Right lobe of liver (tissue), 6 donors: Measurements from ENCODE around the gene CHPF. TPM values are rescaled to one million over a fixed set of nuclear protein-coding genes. Genes with fewer than 3 reads are reported as not detected.

Experiments used
- ATAC-seq, 4 donors: fragments of 200-7000 bp; cut with Tn5 transposase; one replicate each; pipeline ENCODE4 v1.9.1; 2020; ENCODE audit warnings: mild to moderate bottlenecking in 4 of 4, moderate library complexity in 4 of 4
- DNase-seq, 3 donors: peaks; one replicate each; pipeline ENCODE4 v3.0.0-alpha.2; 2020
- H3K27ac ChIP-seq, 3 donors: fragments of 200-600 bp; one replicate each; pipeline ENCODE4 v1.8.0; 2022
- H3K27me3 ChIP-seq, 2 donors: fragments of 200-600 bp; one replicate each; pipeline ENCODE4 v1.8.0; 2022
- H3K36me3 ChIP-seq, 4 donors: fragments of 200-600 bp; sonication (generic) in 1 of 4; one replicate each; pipeline versions ENCODE4 v1.5.1 to v1.8.0; 2017 to 2022; ENCODE audit warnings: control low read depth in 1 of 4
- H3K4me1 ChIP-seq, 4 donors: fragments of 200-600 bp; sonication (generic) in 1 of 4; one replicate each; pipeline versions ENCODE4 v1.5.1 to v1.8.0; 2017 to 2022; ENCODE audit warnings: control low read depth in 1 of 4
- H3K4me3 ChIP-seq, 3 donors: fragments of 200-600 bp; one replicate each; pipeline ENCODE4 v1.8.0; 2022
- H3K9me3 ChIP-seq, 4 donors: fragments of 200-600 bp; sonication (generic) in 1 of 4; one replicate each; pipeline versions ENCODE4 v1.5.1 to v1.8.0; 2017 to 2022; ENCODE audit warnings: control low read depth in 1 of 4
- POLR2A ChIP-seq: fragments of 450-650 bp; IDR thresholded peaks from one replicate; pipeline ENCODE4 v1.6.1; 2017; ENCODE audit warnings: antibody characterized with exemption, mild to moderate bottlenecking
- WGBS: methylation state at CpG from one replicate; pipeline ENCODE4 v1.1.6; 2018; ENCODE audit warnings: low coverage, low lambda C conversion rate; ENCODE audit not compliant: insufficient coverage; ENCODE audit errors: missing lambda C conversion rate; 5-methylcytosine and 5-hydroxymethylcytosine counted together
- intact Hi-C, 2 donors: fragments of 100-400 bp; cut with DNase I; formaldehyde crosslinking; loops; one replicate each; pipeline versions ENCODE4 v1.11.2 to v1.14.1; 2022
- microRNA-seq, 2 donors: library from miRNA; unstranded; fragments of <30 nt; microRNA quantifications; one replicate each; pipeline ENCODE4, GENCODE V29; 2019 to 2020
- small RNA-seq, 2 experiments: library from RNA; depleted of rRNA; stranded (forward); fragments of <200 nt; gene quantifications; one replicate each; pipeline ENCODE3, GENCODE V24; 2016
- total RNA-seq, 6 experiments: library from RNA; depleted of rRNA in 2 of 6; stranded (reverse); fragments of >200 nt in 2 of 6; fragmentation: NEBNext Ultra II Directional in 3 of 6; extraction: Animal tissue kit (Norgen Biotek cat#: 25700) in 3 of 6; gene quantifications; one replicate each; pipeline versions ENCODE4 v1.1.0 to v1.2.4, GENCODE V29; 2016 to 2023
- TF ChIP-seq, protein P1 (sequence below), 4 donors: fragments of 200-600 bp in 3 of 4; fragments of 450-650 bp in 1 of 4; IDR thresholded peaks; one replicate each; pipeline versions ENCODE4 v1.5.1 to v1.8.0; 2016 to 2022; ENCODE audit warnings: antibody characterized with exemption in 4 of 4, mild to moderate bottlenecking in 2 of 4
- donor health status: DM: no; HTN: yes; CAD: no.
- donor health status: DM: no; HTN: no; CAD: no.
- donor health status: DM: no; HTN: no; CAD: no.
- donor health status: DM: no; HTN: yes; CAD: no.
- donor health status: DM: no; HTN: yes; CAD: no.

CHPF gene
- total RNA-seq, 6 experiments from 2014 or later: 33.2 to 183 (median 39.6) TPM

DNA sequence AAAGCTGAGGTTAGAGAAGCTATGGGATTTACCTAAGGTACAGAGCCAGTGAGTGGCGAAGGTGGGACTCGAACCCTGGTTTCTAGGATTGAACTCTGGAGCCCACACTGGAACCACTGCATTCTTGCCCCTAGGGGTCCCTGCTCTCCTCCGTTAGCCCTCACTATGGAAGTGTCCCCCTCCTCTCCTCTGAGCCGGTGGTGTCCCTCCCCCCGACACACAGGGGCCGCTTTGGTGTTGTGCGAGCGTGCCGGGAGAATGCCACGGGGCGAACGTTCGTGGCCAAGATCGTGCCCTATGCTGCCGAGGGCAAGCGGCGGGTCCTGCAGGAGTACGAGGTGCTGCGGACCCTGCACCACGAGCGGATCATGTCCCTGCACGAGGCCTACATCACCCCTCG, 53.4 kb downstream of the CHPF start:
- Histone ChIP-seq H3K27me3 (peaks cover 0 to 3% of the 10 kb centered on the region in 2 donors), H3K4me3 (no peak overlapping the region), H3K4me1 (no peaks in the 10 kb centered on the region), H3K36me3 (no peaks in the 10 kb centered on the region), H3K27ac (no peak overlapping the region), H3K9me3 (no peaks in the 10 kb centered on the region)
- TF ChIP-seq POLR2A: no peak
- TF ChIP-seq, protein P1, sequence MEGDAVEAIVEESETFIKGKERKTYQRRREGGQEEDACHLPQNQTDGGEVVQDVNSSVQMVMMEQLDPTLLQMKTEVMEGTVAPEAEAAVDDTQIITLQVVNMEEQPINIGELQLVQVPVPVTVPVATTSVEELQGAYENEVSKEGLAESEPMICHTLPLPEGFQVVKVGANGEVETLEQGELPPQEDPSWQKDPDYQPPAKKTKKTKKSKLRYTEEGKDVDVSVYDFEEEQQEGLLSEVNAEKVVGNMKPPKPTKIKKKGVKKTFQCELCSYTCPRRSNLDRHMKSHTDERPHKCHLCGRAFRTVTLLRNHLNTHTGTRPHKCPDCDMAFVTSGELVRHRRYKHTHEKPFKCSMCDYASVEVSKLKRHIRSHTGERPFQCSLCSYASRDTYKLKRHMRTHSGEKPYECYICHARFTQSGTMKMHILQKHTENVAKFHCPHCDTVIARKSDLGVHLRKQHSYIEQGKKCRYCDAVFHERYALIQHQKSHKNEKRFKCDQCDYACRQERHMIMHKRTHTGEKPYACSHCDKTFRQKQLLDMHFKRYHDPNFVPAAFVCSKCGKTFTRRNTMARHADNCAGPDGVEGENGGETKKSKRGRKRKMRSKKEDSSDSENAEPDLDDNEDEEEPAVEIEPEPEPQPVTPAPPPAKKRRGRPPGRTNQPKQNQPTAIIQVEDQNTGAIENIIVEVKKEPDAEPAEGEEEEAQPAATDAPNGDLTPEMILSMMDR (IDR thresholded peaks at IDR 0.05): no peak
- ATAC-seq: no peak
- DNase-seq: no peak
- no CpG with 5 or more reads among the region's 23 CpGs for WGBS
- intact Hi-C loops: no loop called here

DNA sequence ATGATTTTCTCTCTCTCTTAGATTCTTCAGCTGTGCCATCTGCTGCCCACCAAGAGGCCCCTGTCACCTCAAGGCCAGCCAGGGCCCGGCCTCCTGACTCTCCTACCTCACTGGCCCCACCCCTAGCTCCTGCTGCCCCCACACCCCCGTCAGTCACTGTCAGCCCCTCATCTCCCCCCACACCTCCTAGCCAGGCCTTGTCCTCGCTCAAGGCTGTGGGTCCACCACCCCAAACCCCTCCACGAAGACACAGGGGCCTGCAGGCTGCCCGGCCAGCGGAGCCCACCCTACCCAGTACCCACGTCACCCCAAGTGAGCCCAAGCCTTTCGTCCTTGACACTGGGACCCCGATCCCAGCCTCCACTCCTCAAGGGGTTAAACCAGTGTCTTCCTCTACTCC, 54.3 kb downstream of the CHPF start:
- no peak overlapping the region for H3K27ac ChIP-seq
- 75% methylated on average over 5 of the region's 9 CpGs for WGBS
- intact Hi-C loops: no loop called here

More for the DNA sequence above, 54.3 kb downstream of the CHPF start:
- DNase-seq (no peak), ATAC-seq (no peak)
- TF ChIP-seq, protein P1 (IDR thresholded peaks at IDR 0.05): no peak
- TF ChIP-seq POLR2A: no peak
- H3K4me3 ChIP-seq: no peak overlapping the region
- no peaks in the 10 kb centered on the region for H3K4me1 ChIP-seq
- H3K27me3 ChIP-seq: peaks cover 0 to 10% of the 10 kb centered on the region in 2 donors
- H3K36me3 ChIP-seq: no peaks in the 10 kb centered on the region
- H3K9me3 ChIP-seq: no peaks in the 10 kb centered on the region

Small RNA genes lying within 50 kb of the gene (microRNA-seq; reads per million reads assigned to microRNA genes)
- 0 reads per million in 2 donors for gene MIR3132

Small RNA genes lying within 50 kb of the gene (small RNA-seq; reads per million reads assigned to genes)
- gene MIR3132 (0 reads per million in 2 experiments), gene RN7SKP213 (0 to 0.19 reads per million in 2 experiments)

Other genes with a start within 250 kb of the CHPF start
- gene PTPRN, start 234.4 kb downstream of the CHPF start, total RNA-seq: under 1 TPM in 1 of 6 experiments, not detected in 5; 0.31 TPM
- gene RESP18, start 211.1 kb downstream of the CHPF start, total RNA-seq: not detected
- gene DNPEP, start 155.9 kb downstream of the CHPF start, total RNA-seq: 10 to 100 TPM; 37.1 to 60.2 (median 47.0) TPM
- gene DES, start 125.4 kb downstream of the CHPF start, total RNA-seq: 10 to 100 TPM in 1 of 6 experiments, 1 to 10 TPM in 5; 1.2 to 25.6 (median 2.5) TPM
- gene SPEG, start 109.0 kb downstream of the CHPF start, total RNA-seq: 1 to 10 TPM in 1 of 6 experiments, under 1 TPM in 5; 0.24 to 1.5 (median 0.48) TPM
- gene GMPPA, start 44.9 kb downstream of the CHPF start, total RNA-seq: 10 to 100 TPM; 21.7 to 54.1 (median 40.2) TPM
- gene ASIC4, start 29.3 kb downstream of the CHPF start, total RNA-seq: not detected
- gene TMEM198, start 219 bp upstream of the CHPF start, total RNA-seq: 1 to 10 TPM in 5 of 6 experiments, under 1 TPM in 1; 0.68 to 3.2 (median 1.2) TPM
- gene OBSL1, start 27.7 kb upstream of the CHPF start, total RNA-seq: 10 to 100 TPM; 27.0 to 42.5 (median 39.4) TPM
- not detected for gene INHA, start 28.5 kb upstream of the CHPF start, total RNA-seq
- gene STK11IP, start 54.0 kb upstream of the CHPF start, total RNA-seq: 10 to 100 TPM in 1 of 6 experiments, 1 to 10 TPM in 5; 3.6 to 10.8 (median 6.6) TPM
- under 1 TPM in 5 of 6 experiments, not detected in 1; 0.14 to 0.42 (median 0.27) TPM for gene SLC4A3, start 83.8 kb upstream of the CHPF start, total RNA-seq